K562 (cell line): ENCODE results near the gene ZAP70. TPM values are rescaled to one million over a fixed set of nuclear protein-coding genes. Genes with fewer than 3 reads are reported as not detected.
A peak's percentile ranks its signal among the peaks of the same experiment; 100 is the strongest.

Experiments
- ATAC-seq: fragments of 200-7000 bp; cut with Tn5 transposase; 3 replicates; pipeline ENCODE4 v1.9.1; 2020; ENCODE audit warnings: moderate library complexity
- BruUV-seq: library from RNA; stranded (reverse); fragments of 400-500 nt; replicated peaks from 2 replicates; lab custom pipeline; 2021; lab: Mats Ljungman, UMichigan
- CTCF ChIA-PET: fragments of 300-600 bp; formaldehyde crosslinking; extraction: SDS; loops from one replicate; lab custom pipeline; 2021; ENCODE audit warnings: low intra/inter-chr PET ratio; lab: Yijun Ruan, JAX
- POLR2A ChIA-PET: fragments of 300-600, 350-650 bp; sonication (Branson Sonifier 250); formaldehyde crosslinking; extraction: SDS; loops from one replicate; lab custom pipeline; 2021; ENCODE audit warnings: antibody characterized with exemption, inconsistent platforms; lab: Yijun Ruan, JAX
- DNase-seq, 4 experiments: peaks; one replicate each; pipeline versions ENCODE4 v3.0.0 to v3.0.0-alpha.2; 2011 to 2018; ENCODE audit warnings: low spot score in 3 of 4, mixed read lengths in 3 of 4; ENCODE audit errors: extremely low read depth in 1 of 4
- FAIRE-seq: peaks from 2 replicates; lab custom pipeline; 2011; peaks lifted over from hg19 to GRCh38; lab: Jason Lieb, UNC
- H2AFZ ChIP-seq: 2 replicates; pipeline ENCODE4 v1.6.0; 2011; ENCODE audit warnings: low read depth, low read length, control low read depth, inconsistent platforms
- H3K27ac ChIP-seq: fragments of 200-600 bp; 3 replicates; pipeline ENCODE4 v1.8.0; 2011; ENCODE audit warnings: low read depth, mild to moderate bottlenecking, control low read depth, inconsistent platforms, low read length, moderate library complexity, mixed read lengths; ENCODE audit errors: extremely low read depth
- H3K27me3 ChIP-seq, 2 experiments: fragments of 300-600 bp in 1 of 2; 2 replicates in 1 of 2; 3 replicates in 1 of 2; pipeline versions ENCODE4 v1.6.0 to v1.8.0; 2011; ENCODE audit warnings: inconsistent platforms in 2 of 2, low read length in 2 of 2, mild to moderate bottlenecking in 1 of 2, mixed read lengths in 1 of 2, moderate library complexity in 1 of 2; ENCODE audit not compliant: control insufficient read depth in 2 of 2, insufficient read depth in 2 of 2
- H3K36me3 ChIP-seq: fragments of 300-600 bp; 3 replicates; pipeline ENCODE4 v1.8.0; 2011; ENCODE audit warnings: mild to moderate bottlenecking, low read length, inconsistent platforms; ENCODE audit not compliant: control insufficient read depth, insufficient read depth
- H3K4me1 ChIP-seq, 2 experiments: fragments of 200-600 bp in 1 of 2; replicated peaks in 1 of 2; 2 replicates in 1 of 2; 3 replicates in 1 of 2; pipeline versions ENCODE4 v1.5.1 to v1.8.0; 2011; ENCODE audit warnings: inconsistent platforms in 2 of 2, low read length in 2 of 2, mild to moderate bottlenecking in 1 of 2, mixed read lengths in 1 of 2, moderate library complexity in 1 of 2; ENCODE audit not compliant: control insufficient read depth in 2 of 2, insufficient read depth in 2 of 2
- H3K4me2 ChIP-seq: 2 replicates; pipeline ENCODE4 v1.6.1; 2011; ENCODE audit warnings: low read length, control low read depth, inconsistent platforms, mixed read lengths; ENCODE audit not compliant: insufficient read depth
- H3K4me3 ChIP-seq: fragments of 200-600 bp; sonication (generic), shearing (Covaris generic); 2 replicates; pipeline ENCODE4 v1.5.1; 2016; ENCODE audit warnings: control low read depth, inconsistent platforms
- H3K79me2 ChIP-seq: fragments of 200-600 bp; 3 replicates; pipeline ENCODE4 v1.8.0; 2011; ENCODE audit warnings: low read length, inconsistent platforms; ENCODE audit not compliant: control insufficient read depth, insufficient read depth
- H3K9ac ChIP-seq, 2 experiments: 2 replicates each; pipeline versions ENCODE4 v1.6.0 to v1.6.1; 2011; ENCODE audit warnings: low read depth in 2 of 2, low read length in 2 of 2, control low read depth in 1 of 2, inconsistent platforms in 1 of 2, mild to moderate bottlenecking in 1 of 2, mixed read lengths in 1 of 2; ENCODE audit not compliant: insufficient read depth in 1 of 2
- H3K9me1 ChIP-seq: one replicate; pipeline ENCODE4 v1.6.0; 2011; ENCODE audit warnings: inconsistent platforms, mild to moderate bottlenecking, low read length, moderate library complexity; ENCODE audit not compliant: control insufficient read depth, insufficient read depth
- H3K9me3 ChIP-seq: replicated peaks from 2 replicates; pipeline ENCODE4 v1.5.1; 2011; ENCODE audit warnings: low read depth, low read length, inconsistent platforms; ENCODE audit not compliant: control insufficient read depth, insufficient read depth
- H4K20me1 ChIP-seq: replicated peaks from 2 replicates; pipeline ENCODE4 v1.6.1; 2011; ENCODE audit warnings: low read length, inconsistent platforms, mixed read lengths; ENCODE audit not compliant: control insufficient read depth, insufficient read depth
- DACH1 ChIP-seq: fragments of 450-650 bp; IDR thresholded peaks from 2 replicates; pipeline ENCODE4 v1.6.1; 2018; ENCODE audit not compliant: partially characterized antibody
- FOXA3 ChIP-seq, 2 experiments: fragments of 450-650 bp in 1 of 2; sonication (generic) in 1 of 2; formaldehyde crosslinking; IDR thresholded peaks in 1 of 2; conservative IDR thresholded peaks in 1 of 2; 2 replicates each; pipeline versions ENCODE4 v1.4.0 to v1.8.0; 2020 to 2022; ENCODE audit warnings: mild to moderate bottlenecking in 2 of 2, missing genetic modification reagents in 1 of 2
- MEIS2 ChIP-seq: fragments of 450-650 bp; IDR thresholded peaks from 2 replicates; pipeline ENCODE4 v1.6.1; 2014; ENCODE audit warnings: mild to moderate bottlenecking; ENCODE audit not compliant: partially characterized antibody
- PRMT5 ChIP-seq: sonication (generic); formaldehyde crosslinking; IDR thresholded peaks from 2 replicates; pipeline ENCODE4 v1.5.0; 2020; ENCODE audit warnings: missing genetic modification reagents
- RBFOX2 ChIP-seq: fragments of 200-400 bp; formaldehyde crosslinking; IDR thresholded peaks from 2 replicates; pipeline ENCODE4 v1.6.1; 2017; ENCODE audit warnings: low read depth, mild to moderate bottlenecking, low read length, moderate library complexity
- RFX7 ChIP-seq: fragments of 250-450 bp; sonication (Bioruptor Pico); IDR thresholded peaks from 2 replicates; pipeline ENCODE4 v1.5.1; 2021; ENCODE audit warnings: mild to moderate bottlenecking
- SMARCE1 ChIP-seq: fragments of 450-650 bp; IDR thresholded peaks from 2 replicates; pipeline ENCODE4 v1.7.1; 2016; ENCODE audit warnings: mild to moderate bottlenecking
- SRSF3 ChIP-seq: fragments of 200-400 bp; formaldehyde crosslinking; IDR thresholded peaks from 2 replicates; pipeline ENCODE4 v1.6.1; 2016; ENCODE audit warnings: mild to moderate bottlenecking, low read length, moderate library complexity; ENCODE audit not compliant: insufficient read depth
- THAP7 ChIP-seq: fragments of 250-450 bp; sonication (Bioruptor Pico); IDR thresholded peaks from 2 replicates; pipeline ENCODE4 v1.5.0; 2021
- WGBS: fragments of 100-300 bp; shearing (Covaris generic); methylation state at CpG from one replicate; pipeline ENCODE4 v1.1.6; 2016; ENCODE audit warnings: low coverage, mixed read lengths; ENCODE audit not compliant: insufficient coverage; ENCODE audit errors: missing lambda C conversion rate; 5-methylcytosine and 5-hydroxymethylcytosine counted together
- in situ Hi-C: fragments of 300-500 bp; cut with MboI; formaldehyde crosslinking; loops from 4 replicates; pipeline ENCODE4 v1.15.0; 2018; ENCODE audit warnings: inconsistent platforms, mixed read lengths
- intact Hi-C: fragments of 100-400 bp; cut with micrococcal nuclease; formaldehyde crosslinking; loops from 2 replicates; pipeline ENCODE4 v1.14.2; 2022
- polyA plus RNA-seq, 8 experiments: library from polyadenylated mRNA; depleted of rRNA in 4 of 8; stranded (reverse) in 5 of 8; unstranded in 3 of 8; fragments of >200 nt; fragmentation: Nextera tagmentation in 2 of 8; fragmentation: Illumina TruSeq in 1 of 8; extraction: Ambion mirVana in 2 of 8; extraction: Trizol in 1 of 8; gene quantifications; 2 replicates each; pipeline versions ENCODE4 v1.2.1 to v1.2.3, GENCODE V29; 2011 to 2014; ENCODE audit warnings: inconsistent platforms in 1 of 8, missing spikeins in 1 of 8
- total RNA-seq, 7 experiments: library from RNA; depleted of rRNA in 6 of 7; stranded (reverse); fragments of >200 nt in 6 of 7; fragmentation: Illumina TruSeq in 2 of 7; extraction: Trizol in 2 of 7; gene quantifications; 2 replicates each; pipeline versions ENCODE4 v1.2.1 to v1.2.3, GENCODE V29; 2011 to 2021; ENCODE audit warnings: low replicate concordance in 1 of 7
- TF ChIP-seq, protein P1 (sequence below), 2 experiments: fragments of 450-650 bp; conservative IDR thresholded peaks; 2 replicates each; pipeline ENCODE4 v1.6.1; 2017; ENCODE audit warnings: mild to moderate bottlenecking in 2 of 2, moderate library complexity in 2 of 2
- TF ChIP-seq, protein P2 (sequence below): fragments of 450-650 bp; IDR thresholded peaks from 2 replicates; pipeline ENCODE4 v1.6.1; 2017; ENCODE audit warnings: antibody characterized with exemption, mild to moderate bottlenecking
- TF ChIP-seq, protein P3 (sequence below), 2 experiments: fragments of 250-450 bp in 1 of 2; fragments of 450-650 bp in 1 of 2; sonication (Bioruptor Pico) in 1 of 2; IDR thresholded peaks; 2 replicates each; pipeline versions ENCODE4 v1.6.1 to v1.8.0; 2016 to 2021; ENCODE audit warnings: mild to moderate bottlenecking in 2 of 2, moderate library complexity in 2 of 2, missing compliant biosample characterization in 1 of 2, missing genetic modification characterization in 1 of 2

ZAP70 gene
- total and polyA plus RNA-seq, 9 of the 15 experiments (the other 6 are each of a cell fraction or from before 2014, with no cell fraction given): 0.06 to 0.80 (median 0.21) TPM; not detected in 1

DNA sequence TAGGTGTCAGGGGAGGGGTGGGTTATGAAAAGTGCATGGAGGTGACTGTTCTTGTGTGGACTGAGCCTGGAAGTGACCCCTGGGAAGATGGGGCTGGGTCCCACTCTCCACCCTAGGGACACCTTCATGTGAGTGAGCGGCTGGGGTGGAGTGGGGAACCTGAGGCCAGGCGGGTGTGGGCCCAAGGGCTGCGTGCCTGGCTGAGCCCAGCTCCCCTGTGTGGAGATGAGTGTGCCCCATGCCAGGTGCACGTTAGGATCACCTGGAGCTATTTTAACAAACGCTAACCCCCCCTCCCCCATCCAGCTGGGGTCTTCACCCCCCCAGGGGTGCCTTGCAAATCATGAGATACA lies 26.5 kb downstream of the ZAP70 start (continued):
- TF ChIP-seq, protein P1, sequence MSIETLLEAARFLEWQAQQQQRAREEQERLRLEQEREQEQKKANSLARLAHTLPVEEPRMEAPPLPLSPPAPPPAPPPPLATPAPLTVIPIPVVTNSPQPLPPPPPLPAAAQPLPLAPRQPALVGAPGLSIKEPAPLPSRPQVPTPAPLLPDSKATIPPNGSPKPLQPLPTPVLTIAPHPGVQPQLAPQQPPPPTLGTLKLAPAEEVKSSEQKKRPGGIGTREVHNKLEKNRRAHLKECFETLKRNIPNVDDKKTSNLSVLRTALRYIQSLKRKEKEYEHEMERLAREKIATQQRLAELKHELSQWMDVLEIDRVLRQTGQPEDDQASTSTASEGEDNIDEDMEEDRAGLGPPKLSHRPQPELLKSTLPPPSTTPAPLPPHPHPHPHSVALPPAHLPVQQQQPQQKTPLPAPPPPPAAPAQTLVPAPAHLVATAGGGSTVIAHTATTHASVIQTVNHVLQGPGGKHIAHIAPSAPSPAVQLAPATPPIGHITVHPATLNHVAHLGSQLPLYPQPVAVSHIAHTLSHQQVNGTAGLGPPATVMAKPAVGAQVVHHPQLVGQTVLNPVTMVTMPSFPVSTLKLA (conservative IDR thresholded peaks at IDR 0.05): no peak
- no peak for TF ChIP-seq MEIS2
- TF ChIP-seq RBFOX2: no peak
- no peak for TF ChIP-seq DACH1

- intact Hi-C loops: loop anchor here (10.0 kb wide), 2 partner anchors 146 to 644 kb away; no protein-coding TSS in a partner anchor
- TF ChIP-seq PRMT5 (CRISPR knock-in tag) (no peak), RFX7 (CRISPR knock-in tag) (no peak), SMARCE1 (0 out of 2 replicates have a peak, but pooled peaks have one; percentile 9), FOXA3 (CRISPR knock-in tag; conservative IDR thresholded peaks at IDR 0.05 in 1 of 2, IDR thresholded peaks at IDR 0.05 in 1 of 2) (no peak), THAP7 (CRISPR knock-in tag) (no peak), SRSF3 (no peak)
- TF ChIP-seq, protein P2, sequence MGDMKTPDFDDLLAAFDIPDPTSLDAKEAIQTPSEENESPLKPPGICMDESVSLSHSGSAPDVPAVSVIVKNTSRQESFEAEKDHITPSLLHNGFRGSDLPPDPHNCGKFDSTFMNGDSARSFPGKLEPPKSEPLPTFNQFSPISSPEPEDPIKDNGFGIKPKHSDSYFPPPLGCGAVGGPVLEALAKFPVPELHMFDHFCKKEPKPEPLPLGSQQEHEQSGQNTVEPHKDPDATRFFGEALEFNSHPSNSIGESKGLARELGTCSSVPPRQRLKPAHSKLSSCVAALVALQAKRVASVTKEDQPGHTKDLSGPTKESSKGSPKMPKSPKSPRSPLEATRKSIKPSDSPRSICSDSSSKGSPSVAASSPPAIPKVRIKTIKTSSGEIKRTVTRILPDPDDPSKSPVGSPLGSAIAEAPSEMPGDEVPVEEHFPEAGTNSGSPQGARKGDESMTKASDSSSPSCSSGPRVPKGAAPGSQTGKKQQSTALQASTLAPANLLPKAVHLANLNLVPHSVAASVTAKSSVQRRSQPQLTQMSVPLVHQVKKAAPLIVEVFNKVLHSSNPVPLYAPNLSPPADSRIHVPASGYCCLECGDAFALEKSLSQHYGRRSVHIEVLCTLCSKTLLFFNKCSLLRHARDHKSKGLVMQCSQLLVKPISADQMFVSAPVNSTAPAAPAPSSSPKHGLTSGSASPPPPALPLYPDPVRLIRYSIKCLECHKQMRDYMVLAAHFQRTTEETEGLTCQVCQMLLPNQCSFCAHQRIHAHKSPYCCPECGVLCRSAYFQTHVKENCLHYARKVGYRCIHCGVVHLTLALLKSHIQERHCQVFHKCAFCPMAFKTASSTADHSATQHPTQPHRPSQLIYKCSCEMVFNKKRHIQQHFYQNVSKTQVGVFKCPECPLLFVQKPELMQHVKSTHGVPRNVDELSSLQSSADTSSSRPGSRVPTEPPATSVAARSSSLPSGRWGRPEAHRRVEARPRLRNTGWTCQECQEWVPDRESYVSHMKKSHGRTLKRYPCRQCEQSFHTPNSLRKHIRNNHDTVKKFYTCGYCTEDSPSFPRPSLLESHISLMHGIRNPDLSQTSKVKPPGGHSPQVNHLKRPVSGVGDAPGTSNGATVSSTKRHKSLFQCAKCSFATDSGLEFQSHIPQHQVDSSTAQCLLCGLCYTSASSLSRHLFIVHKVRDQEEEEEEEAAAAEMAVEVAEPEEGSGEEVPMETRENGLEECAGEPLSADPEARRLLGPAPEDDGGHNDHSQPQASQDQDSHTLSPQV: 0 out of 2 replicates have a peak, but pooled peaks have one; percentile 47
- TF ChIP-seq, protein P3, sequence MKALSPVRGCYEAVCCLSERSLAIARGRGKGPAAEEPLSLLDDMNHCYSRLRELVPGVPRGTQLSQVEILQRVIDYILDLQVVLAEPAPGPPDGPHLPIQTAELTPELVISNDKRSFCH (CRISPR knock-in tag; IDR thresholded peaks at IDR 0.05): no peak
- TF ChIP-seq, protein P3 (tag; IDR thresholded peaks at IDR 0.05): peak; percentile 84
Observed at GRCh38 chr2:97740590-97741182, 27.3 kb downstream of the ZAP70 start.

More at GRCh38 chr2:97740590-97741182, 27.3 kb downstream of the ZAP70 start:
- Histone ChIP-seq H3K9ac (0 out of 4 replicates have a peak overlapping the region, but pooled peaks of 1 of the 2 experiments have one; percentile 22), H3K4me1 (peaks cover 10 to 18% of the 10 kb centered on the region in 2 experiments; a peak in 4 of 5 replicates), H4K20me1 (no peaks in the 10 kb centered on the region), H3K27me3 (peaks cover 8 to 35% of the 10 kb centered on the region in 2 experiments; a peak in 3 of 5 replicates), H3K9me1 (no peaks in the 10 kb centered on the region), H3K79me2 (no peaks in the 10 kb centered on the region), H3K27ac (peak overlapping the region; percentile 19; the same call in 1 of the 3 replicates), H2AFZ (peak overlapping the region; percentile 84), H3K36me3 (no peaks in the 10 kb centered on the region), H3K4me2 (peak overlapping the region; percentile 59), H3K4me3 (no peak overlapping the region), H3K9me3 (no peaks in the 10 kb centered on the region)
- peak; percentile 88 for ATAC-seq
- WGBS: 17% methylated on average over 19 of the region's 19 CpGs
- peak; percentile 99 for FAIRE-seq
- POLR2A ChIA-PET: interaction anchor here (0.6 to 1.5 kb wide), 5 partner anchors 9 to 66 kb away, joined by 3 to 5 read pairs (median 3); no protein-coding TSS in a partner anchor
- in situ Hi-C loops: no loop called here
- no TSS peak for BruUV-seq
- peak; percentile 83 to 89 (median 89) for DNase-seq
- CTCF ChIA-PET: interaction anchor here (0.6 kb wide), 1 partner anchor 829 kb away, joined by 3 read pairs; no protein-coding TSS in a partner anchor
